B cell (primary cell): ENCODE measurements around the gene S100A10. TPM values are rescaled to one million over a fixed set of nuclear protein-coding genes. Genes with fewer than 3 reads are reported as not detected.

Experiments
- ATAC-seq: fragments of 200-7000 bp; cut with Tn5 transposase; one replicate; pipeline ENCODE4 v1.10.0; 2021; ENCODE audit warnings: low read depth, mild to moderate bottlenecking, moderate number of reproducible peaks, moderate library complexity
- CTCF ChIA-PET: fragments of 350-600 bp; sonication (Branson Sonifier 250); formaldehyde crosslinking; loops from one replicate; lab custom pipeline; 2021; ENCODE audit warnings: antibody characterized with exemption, inconsistent platforms; lab: Charles Lee
- POLR2A ChIA-PET: fragments of 350-600 bp; sonication (Branson Sonifier 250); formaldehyde crosslinking; loops from one replicate; lab custom pipeline; 2021; ENCODE audit warnings: antibody characterized with exemption; lab: Charles Lee
- DNase-seq: peaks from one replicate; pipeline ENCODE4 v3.0.0; 2013
- H2AFZ ChIP-seq: 2 replicates; pipeline ENCODE4 v1.6.1; 2012; ENCODE audit warnings: mild to moderate bottlenecking, low read depth, low read length; ENCODE audit not compliant: insufficient read depth, poor library complexity, severe bottlenecking
- H3K27ac ChIP-seq, 2 donors: 1 replicate in 1 of 2; 2 replicates in 1 of 2; pipeline ENCODE4 v1.5.1; 2012 to 2013; ENCODE audit warnings: low read length in 2 of 2, mild to moderate bottlenecking in 2 of 2, moderate library complexity in 1 of 2
- H3K27me3 ChIP-seq, 4 experiments: fragments of 200-600 bp in 1 of 4; sonication (generic) in 1 of 4; replicated peaks in 1 of 4; 1 replicate in 2 of 4; 2 replicates in 2 of 4; pipeline versions ENCODE4 v1.6.1 to v1.7.0; 2013 to 2016; ENCODE audit warnings: low read length in 3 of 4, mild to moderate bottlenecking in 2 of 4, mixed read lengths in 1 of 4, moderate library complexity in 1 of 4; ENCODE audit not compliant: insufficient read depth in 4 of 4, control insufficient read depth in 3 of 4; ENCODE audit errors: control extremely low read depth in 1 of 4
- H3K36me3 ChIP-seq, 2 experiments: replicated peaks in 1 of 2; 1 replicate in 1 of 2; 2 replicates in 1 of 2; pipeline versions ENCODE4 v1.6.1 to v1.7.1; 2013; ENCODE audit warnings: low read length in 1 of 2; ENCODE audit not compliant: insufficient read depth in 2 of 2, control insufficient read depth in 1 of 2; ENCODE audit errors: control extremely low read depth in 1 of 2, extremely low read depth in 1 of 2
- H3K4me1 ChIP-seq, 2 donors: fragments of 200-600 bp in 1 of 2; sonication (generic) in 1 of 2; 1 replicate in 1 of 2; 2 replicates in 1 of 2; pipeline versions ENCODE4 v1.5.1 to v1.6.1; 2013 to 2017; ENCODE audit warnings: low read length in 2 of 2; ENCODE audit not compliant: control insufficient read depth in 2 of 2, insufficient read depth in 2 of 2
- H3K4me2 ChIP-seq: replicated peaks from 2 replicates; pipeline ENCODE3; 2012; ENCODE audit warnings: mild to moderate bottlenecking, low read depth, low read length; ENCODE audit not compliant: poor library complexity, severe bottlenecking
- H3K4me3 ChIP-seq, 5 experiments: fragments of 200-600 bp in 1 of 5; sonication (generic) in 1 of 5; 1 replicate in 3 of 5; 2 replicates in 2 of 5; pipeline versions ENCODE4 v1.5.1 to v1.7.0; 2011 to 2016; ENCODE audit warnings: low read length in 4 of 5, mild to moderate bottlenecking in 4 of 5, low read depth in 2 of 5, control low read depth in 1 of 5, moderate library complexity in 1 of 5; ENCODE audit not compliant: insufficient read depth in 1 of 5; ENCODE audit errors: control extremely low read depth in 1 of 5, extremely low read depth in 1 of 5
- H3K79me2 ChIP-seq: fragments of 200-600 bp; sonication (generic); one replicate; pipeline ENCODE4 v1.6.0; 2016; ENCODE audit warnings: low read length; ENCODE audit not compliant: control insufficient read depth, insufficient read depth
- H3K9ac ChIP-seq: fragments of 200-600 bp; sonication (generic); 2 replicates; pipeline ENCODE4 v1.6.1; 2017; ENCODE audit warnings: mild to moderate bottlenecking, low read length, moderate library complexity
- H3K9me3 ChIP-seq, 3 donors: one replicate each; pipeline versions ENCODE4 v1.6.1 to v1.7.1; 2013; ENCODE audit warnings: low read length in 2 of 3; ENCODE audit not compliant: control insufficient read depth in 2 of 3, insufficient read depth in 1 of 3; ENCODE audit errors: control extremely low read depth in 1 of 3
- H4K20me1 ChIP-seq: 2 replicates; pipeline ENCODE4 v1.6.0; 2012; ENCODE audit warnings: mild to moderate bottlenecking, low read length; ENCODE audit not compliant: insufficient read depth, control insufficient read depth, poor library complexity, severe bottlenecking
- H3K27ac Mint-ChIP-seq: one replicate; pipeline ENCODE4 v1.8.0; 2021; ENCODE audit warnings: mixed read lengths
- H3K27me3 Mint-ChIP-seq: one replicate; pipeline ENCODE4 v1.8.0; 2021; ENCODE audit warnings: mixed read lengths
- H3K4me1 Mint-ChIP-seq: one replicate; pipeline ENCODE4 v1.8.0; 2021; ENCODE audit warnings: mixed read lengths
- H3K4me3 Mint-ChIP-seq: one replicate; pipeline ENCODE4 v1.8.0; 2021; ENCODE audit warnings: mixed read lengths
- H3K9me3 Mint-ChIP-seq: one replicate; pipeline ENCODE4 v1.8.0; 2022; ENCODE audit warnings: mixed read lengths; ENCODE audit not compliant: insufficient read depth
- CTCF ChIP-seq: fragments of 200-600 bp; IDR thresholded peaks from one replicate; pipeline ENCODE4 v1.8.0; 2022; ENCODE audit warnings: antibody characterized with exemption, mild to moderate bottlenecking
- EZH2 ChIP-seq: IDR thresholded peaks from 2 replicates; pipeline ENCODE4 v1.6.1; 2012; ENCODE audit warnings: borderline replicate concordance, low read depth, mild to moderate bottlenecking, moderate library complexity, low read length; ENCODE audit not compliant: insufficient read depth, poor library complexity, severe bottlenecking
- WGBS: methylation state at CpG from one replicate; pipeline ENCODE4 v1.1.5; 2013; ENCODE audit warnings: missing lambda C conversion rate; ENCODE audit not compliant: insufficient coverage; 5-methylcytosine and 5-hydroxymethylcytosine counted together
- intact Hi-C: fragments of 100-400 bp; cut with micrococcal nuclease; formaldehyde crosslinking; loops from one replicate; pipeline ENCODE4 v1.10.0; 2022
- polyA plus RNA-seq: library from polyadenylated mRNA; depleted of rRNA; stranded (reverse); fragments of >200 nt; gene quantifications from 2 replicates; pipeline ENCODE4 v1.2.3, GENCODE V29; 2012
- total RNA-seq, 2 donors: library from RNA; stranded (reverse); fragments of 120-200 nt in 1 of 2; gene quantifications; 1 replicate in 1 of 2; 2 replicates in 1 of 2; pipeline versions ENCODE4 v1.2.3 to v1.2.4, GENCODE V29; 2013 to 2022

Gene S100A10
- total and polyA plus RNA-seq, 2 donors (not counting 1 experiment from before 2014, with no cell fraction given) = 38.0 to 47.1 TPM

- Histone ChIP-seq H3K4me1 (peaks cover 4 to 11% of the 10 kb centered on the region in 2 donors), H3K79me2 (no peaks in the 10 kb centered on the region), H3K9ac (no peak overlapping the region), H2AFZ (no peak overlapping the region), H3K4me3 (no peak overlapping the region), H3K27ac (no peak overlapping the region), H3K27me3 (peaks cover 0 to 26% (median 2%) of the 10 kb centered on the region in 4 experiments), H3K4me2 (no peak overlapping the region), H3K36me3 (no peaks in the 10 kb centered on the region), H4K20me1 (no peaks in the 10 kb centered on the region), H3K9me3 (no peaks in the 10 kb centered on the region)
- intact Hi-C loops = loop anchor here (5.0 kb wide), 1 partner anchor 556 kb away; no protein-coding TSS in a partner anchor
- peaks cover 25% of the 10 kb centered on the region for H3K27me3 Mint-ChIP-seq
- H3K4me1 Mint-ChIP-seq = peaks cover 9% of the 10 kb centered on the region
- no peaks in the 10 kb centered on the region for H3K9me3 Mint-ChIP-seq
- H3K4me3 Mint-ChIP-seq = no peak overlapping the region
- H3K27ac Mint-ChIP-seq = no peak overlapping the region
- DNase-seq = no peak
- TF ChIP-seq CTCF = no peak
- TF ChIP-seq EZH2 = no peak
- no peak for ATAC-seq
- CTCF ChIA-PET = interaction anchor here (0.7 to 16.1 kb wide), 17 partner anchors 11 to 555 kb away, joined by 3 to 341 read pairs (median 4); partner anchors contain the start of genes S100A10 and THEM4
- POLR2A ChIA-PET = no interaction called here
Observed at GRCh38 chr1:151998611-151999362, 5.1 kb upstream of the S100A10 start.

- Histone ChIP-seq H3K27me3 (peaks cover 0 to 18% (median 2%) of the 10 kb centered on the region in 4 experiments), H3K27ac (no peak overlapping the region), H3K4me2 (no peak overlapping the region), H2AFZ (no peak overlapping the region), H3K4me1 (peaks cover 13 to 21% of the 10 kb centered on the region in 2 donors), H3K9me3 (no peaks in the 10 kb centered on the region), H3K4me3 (no peak overlapping the region), H3K9ac (no peak overlapping the region), H3K79me2 (peaks cover 12% of the 10 kb centered on the region), H4K20me1 (no peaks in the 10 kb centered on the region), H3K36me3 (no peaks in the 10 kb centered on the region)
- ChIA-PET POLR2A (interaction anchor here (1.4 kb wide), 1 partner anchor 62 kb away, joined by 3 read pairs; no protein-coding TSS in a partner anchor), CTCF (interaction anchor here (1.2 to 16.1 kb wide), 10 partner anchors 9 to 108 kb away, joined by 3 to 341 read pairs (median 36); partner anchors contain the start of gene S100A10)
- no peaks in the 10 kb centered on the region for H3K9me3 Mint-ChIP-seq
- intact Hi-C loops = loop anchor here (1.0 to 5.0 kb wide), 4 partner anchors 29 to 555 kb away; no protein-coding TSS in a partner anchor
- H3K4me1 Mint-ChIP-seq = peaks cover 19% of the 10 kb centered on the region
- WGBS = no CpG with 5 or more reads among the region's 1 CpG
- H3K27ac Mint-ChIP-seq = no peak overlapping the region
- TF ChIP-seq EZH2 = no peak
- DNase-seq = no peak
- ATAC-seq = no peak
- peaks cover 20% of the 10 kb centered on the region for H3K27me3 Mint-ChIP-seq
- H3K4me3 Mint-ChIP-seq = no peak overlapping the region
Observed at GRCh38 chr1:151997284-151997570, 3.6 kb upstream of the S100A10 start.
